GM21528 (cell line): ENCODE measurements around the gene PDF.
"Not testable (repeated sequence)": the region's sequence is repeated elsewhere in the genome, so short reads cannot be mapped to it uniquely, and the experiment has no call there.

Source experiments
- ATAC-seq: cut with Tn5 transposase; IDR thresholded peaks from one replicate; pipeline ENCODE4 v1.9.1; 2021; ENCODE audit warnings: mild to moderate bottlenecking, moderate library complexity; ENCODE audit not compliant: unreplicated experiment, low FRiP score

PDF gene, protein sequence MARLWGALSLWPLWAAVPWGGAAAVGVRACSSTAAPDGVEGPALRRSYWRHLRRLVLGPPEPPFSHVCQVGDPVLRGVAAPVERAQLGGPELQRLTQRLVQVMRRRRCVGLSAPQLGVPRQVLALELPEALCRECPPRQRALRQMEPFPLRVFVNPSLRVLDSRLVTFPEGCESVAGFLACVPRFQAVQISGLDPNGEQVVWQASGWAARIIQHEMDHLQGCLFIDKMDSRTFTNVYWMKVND

DNA sequence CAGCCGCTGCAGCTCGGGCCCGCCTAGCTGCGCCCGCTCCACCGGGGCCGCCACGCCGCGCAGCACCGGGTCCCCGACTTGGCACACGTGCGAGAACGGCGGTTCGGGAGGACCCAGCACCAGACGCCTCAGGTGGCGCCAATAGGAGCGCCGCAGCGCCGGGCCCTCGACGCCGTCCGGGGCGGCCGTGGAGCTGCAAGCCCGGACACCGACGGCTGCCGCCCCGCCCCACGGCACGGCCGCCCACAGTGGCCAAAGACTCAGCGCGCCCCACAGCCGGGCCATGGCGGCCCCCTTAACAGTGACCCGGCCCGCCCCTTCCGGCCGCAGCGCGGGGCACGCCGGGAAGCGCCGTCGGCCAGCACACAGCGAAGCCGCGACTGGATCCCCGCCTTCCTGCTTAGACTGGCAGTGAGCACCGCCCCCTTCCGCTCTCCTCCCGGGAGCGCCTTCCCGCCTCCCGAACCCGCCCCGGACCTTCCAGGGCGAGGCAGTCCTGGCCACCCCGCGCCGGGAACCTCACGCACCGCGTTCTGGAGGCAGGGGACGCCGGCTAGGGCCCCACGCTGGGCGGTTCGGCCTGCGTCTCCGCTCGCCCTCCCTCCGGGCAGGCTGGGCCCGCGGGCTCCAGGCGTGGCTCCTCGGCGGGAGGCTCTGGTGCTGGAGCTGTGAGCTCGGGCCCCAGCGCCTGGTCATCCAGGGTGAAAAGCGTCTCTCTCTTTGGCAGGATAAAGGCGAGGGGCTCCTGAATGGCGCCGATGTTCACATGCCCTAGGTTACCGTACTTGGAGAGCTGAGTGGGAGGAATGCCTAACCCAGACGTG lies at the start of gene PDF:
TSS of gene PDF (minus strand) at position 303 of the 824 bp plus-strand sequence. CDS start at position 285, 18 bp downstream.
- peak; percentile 91 for ATAC-seq

DNA sequence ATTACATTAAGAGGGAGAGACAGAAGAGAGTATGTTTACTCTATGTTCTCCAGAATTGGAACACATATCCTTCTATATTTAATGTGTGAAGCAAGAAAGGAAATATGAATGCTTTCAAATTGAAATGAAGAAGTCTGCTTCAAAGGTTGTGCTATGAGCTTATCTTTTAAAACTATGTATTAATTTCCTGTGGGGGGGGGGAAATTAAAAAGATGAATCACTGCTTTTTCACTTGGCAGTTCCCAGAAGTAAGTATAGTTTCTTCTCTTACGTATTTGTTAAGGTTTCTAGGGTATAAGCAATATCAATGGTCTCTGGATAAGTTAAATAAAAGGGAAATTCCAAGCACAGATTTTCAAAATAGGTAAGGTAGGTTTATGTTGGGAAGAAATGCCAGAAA lies 48.4 kb upstream of the PDF start:
- ATAC-seq, result no peak

GRCh38 chr16:69378036-69378435 lies 47.6 kb upstream of the PDF start:
- ATAC-seq, result no peak

GRCh38 chr16:69376393-69377059 lies 46.1 kb upstream of the PDF start:
- no peak for ATAC-seq

- ATAC-seq, result no peak
Measured at GRCh38 chr16:69373019-69373418, 42.6 kb upstream of the PDF start.

- ATAC-seq, result no peak
Measured at GRCh38 chr16:69371564-69371963, 41.2 kb upstream of the PDF start.

DNA sequence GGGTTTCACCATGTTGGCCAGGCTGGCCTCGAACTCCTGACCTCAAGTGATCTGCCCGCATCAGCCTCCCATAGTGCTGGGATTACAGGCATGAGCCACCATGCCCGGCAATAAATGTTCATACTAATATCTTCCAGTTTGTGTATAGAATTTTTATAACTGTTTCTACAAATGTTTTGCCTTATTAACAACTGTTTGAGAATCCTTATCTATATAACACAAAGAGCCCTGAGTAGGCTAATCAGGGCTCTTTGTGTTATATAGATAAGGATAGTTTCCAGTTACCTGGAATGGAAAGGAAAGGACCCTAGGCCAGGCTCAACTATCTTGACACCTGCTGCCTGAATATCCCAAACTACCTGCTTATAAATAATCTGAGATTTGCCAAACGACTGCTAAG lies 38.5 kb upstream of the PDF start:
- no peak for ATAC-seq

GRCh38 chr16:69367980-69368379 lies 37.6 kb upstream of the PDF start:
- ATAC-seq, result no peak

DNA sequence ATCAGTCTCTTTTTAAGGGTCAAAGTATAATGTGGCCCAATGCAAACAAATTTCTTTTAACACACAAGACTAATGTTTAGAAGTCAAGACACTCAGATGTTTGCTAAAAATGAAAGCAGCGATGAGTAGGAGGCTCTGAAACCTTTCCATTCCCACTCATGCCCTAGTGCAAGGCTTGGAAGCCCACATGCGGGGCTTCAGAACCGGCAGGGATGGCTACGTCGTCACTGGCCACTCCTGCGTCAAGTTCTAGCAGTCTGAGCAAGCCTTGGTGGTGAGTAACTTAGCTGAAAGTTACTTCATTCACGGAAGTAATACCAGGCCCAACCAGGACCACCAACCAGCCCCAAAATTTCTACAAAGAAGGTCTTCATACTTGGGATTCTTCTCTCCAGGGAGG lies 36.0 kb upstream of the PDF start:
- no peak for ATAC-seq

- no peak for ATAC-seq
Measured at GRCh38 chr16:69365901-69366300, 35.5 kb upstream of the PDF start.

- ATAC-seq, result no peak
Measured at GRCh38 chr16:69364088-69364487, 33.7 kb upstream of the PDF start.

- no peak for ATAC-seq
Measured at GRCh38 chr16:69363281-69363717, 32.9 kb upstream of the PDF start.

DNA sequence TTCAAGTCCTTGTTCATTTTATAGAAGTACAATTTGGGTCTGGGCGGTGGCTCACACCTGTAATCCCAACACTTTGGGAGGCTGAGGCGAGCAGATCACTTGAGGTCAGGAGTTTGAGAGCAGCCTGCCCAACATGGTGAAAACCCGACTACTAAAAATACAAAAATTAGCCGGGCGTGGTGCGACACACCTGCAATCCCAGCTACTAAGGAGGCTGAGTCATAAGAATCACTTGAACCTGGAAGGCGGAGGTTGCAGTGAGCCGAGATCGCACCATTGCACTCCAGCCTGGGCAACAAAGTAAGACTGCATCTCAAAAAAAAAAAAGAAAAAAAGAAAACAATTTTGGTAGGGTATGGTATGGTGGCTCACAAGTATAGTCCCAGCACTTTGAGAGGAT lies 29.7 kb upstream of the PDF start:
- not testable (repeated sequence) for ATAC-seq

GRCh38 chr16:69351309-69352027 lies 21.1 kb upstream of the PDF start, which contains the start of gene TMED6:
Gene TMED6, minus strand, starts transcription at chr16:69351786. Its CDS starts 33 bp downstream, at chr16:69351753.
- no peak for ATAC-seq

DNA sequence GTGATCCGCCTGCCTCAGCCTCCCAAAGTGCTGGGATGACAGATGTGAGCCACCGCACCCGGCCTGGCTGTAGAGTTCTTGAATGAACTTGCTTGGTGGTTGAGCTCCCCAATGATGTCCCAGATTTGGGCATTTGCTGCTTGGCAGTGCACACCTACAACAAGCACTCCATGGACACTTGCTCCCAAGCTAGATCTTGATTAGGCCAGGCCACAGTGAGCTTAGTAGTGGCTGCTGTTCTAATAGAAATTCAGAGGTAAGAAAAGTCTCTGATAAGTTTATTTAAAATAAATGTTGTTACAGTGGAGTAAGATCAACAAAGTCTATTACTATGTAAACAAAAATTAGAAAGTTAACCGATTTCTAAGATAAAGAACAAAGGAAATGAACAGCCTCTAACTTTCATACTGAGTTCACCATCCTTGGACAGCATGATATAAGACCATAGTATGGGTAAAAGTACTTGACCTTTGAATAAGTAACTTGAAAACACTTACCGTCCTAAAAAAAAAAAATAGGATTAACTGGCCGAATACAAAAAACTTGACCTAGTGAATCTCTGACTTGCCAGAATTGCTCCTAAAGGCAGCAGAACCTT lies 20.2 kb upstream of the PDF start:
- no peak for ATAC-seq

GRCh38 chr16:69349536-69349935 lies 19.1 kb upstream of the PDF start:
- no peak for ATAC-seq

DNA sequence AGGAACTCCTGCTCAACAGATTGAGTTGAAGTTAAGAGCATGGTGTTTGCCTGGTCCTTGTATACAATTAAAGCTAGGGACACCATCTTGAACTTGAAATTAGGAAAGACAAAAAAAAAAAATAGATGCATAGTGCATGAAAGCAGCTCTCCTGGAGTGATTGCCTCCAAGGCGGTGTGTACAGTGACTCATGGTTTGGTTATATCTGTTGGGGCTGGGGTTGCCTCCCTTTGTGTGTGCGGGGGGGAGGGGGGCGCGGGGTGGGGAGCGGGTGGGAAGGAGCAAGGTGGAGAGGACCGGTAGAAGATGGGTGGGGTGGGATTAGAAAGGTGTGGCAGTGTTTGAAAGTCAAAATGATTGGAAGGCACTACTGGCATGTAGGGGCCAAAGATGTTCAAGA lies 17.8 kb upstream of the PDF start:
- no peak for ATAC-seq

- ATAC-seq, result no peak
Measured at GRCh38 chr16:69346683-69347082, 16.3 kb upstream of the PDF start.

GRCh38 chr16:69345923-69346322 lies 15.5 kb upstream of the PDF start:
- ATAC-seq, result no peak

DNA sequence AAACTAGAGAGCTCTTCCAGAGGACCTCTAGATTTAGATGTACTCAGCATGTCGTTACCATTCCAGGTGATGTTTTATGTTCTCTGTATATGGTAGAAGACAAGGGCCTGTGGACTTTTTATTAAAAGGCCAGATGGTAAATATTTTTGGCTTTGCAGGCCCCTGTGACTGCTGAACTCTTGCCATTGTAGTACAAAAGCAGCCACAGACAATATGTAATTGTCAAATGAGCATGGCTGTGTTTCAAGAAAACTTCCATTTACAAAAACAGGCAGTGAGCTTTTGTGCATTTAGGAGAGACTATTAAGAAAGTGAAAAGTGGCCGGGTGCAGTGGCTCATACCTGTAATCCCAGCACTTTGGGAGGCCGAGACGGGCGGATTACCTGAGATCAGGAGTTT lies 13.8 kb upstream of the PDF start:
- no peak for ATAC-seq
